Measurements from ENCODE around the gene COL28A1. TPM values are rescaled to one million over a fixed set of nuclear protein-coding genes. Genes with fewer than 3 reads are reported as not detected.

Gene COL28A1
- total RNA-seq, 2 donors from 2014 or later: 1.2 to 3.5 TPM

- Histone ChIP-seq H3K27me3 (no peaks in the 10 kb centered on the region), H3K9me3 (no peaks in the 10 kb centered on the region), H3K4me1 (no peaks in the 10 kb centered on the region), H3K9ac (ENCODE audit: low read depth in 2 of 2, low read length in 2 of 2) (no peak overlapping the region), H3K27ac (peak overlapping the region; percentile 37), H3K36me3 (no peaks in the 10 kb centered on the region), H3K4me3 (no peak overlapping the region)
- no peak for DNase-seq
- intact Hi-C loops (cut with DNase I): no loop called here
- TF ChIP-seq CTCF (IDR thresholded peaks at IDR 0.05): no peak
These were observed 33.4 kb upstream of the COL28A1 start for GRCh38 chr7:7569081-7569527.

- no peak for DNase-seq
- H3K27ac ChIP-seq: no peak overlapping the region
- intact Hi-C loops (cut with DNase I): no loop called here
- no peaks in the 10 kb centered on the region for H3K4me1 ChIP-seq
- no peak overlapping the region for H3K4me3 ChIP-seq
- no peaks in the 10 kb centered on the region for H3K36me3 ChIP-seq
- no peak for TF ChIP-seq CTCF (IDR thresholded peaks at IDR 0.05)
- no peaks in the 10 kb centered on the region for H3K27me3 ChIP-seq
- no peak overlapping the region for H3K9ac ChIP-seq (ENCODE audit: low read depth in 2 of 2, low read length in 2 of 2)
- H3K9me3 ChIP-seq: no peaks in the 10 kb centered on the region
These were observed 32.9 kb upstream of the COL28A1 start for GRCh38 chr7:7568553-7568952.

GRCh38 chr7:7567898-7568531, 32.3 kb upstream of the COL28A1 start:
- Histone ChIP-seq H3K9ac (ENCODE audit: low read depth in 2 of 2, low read length in 2 of 2) (peak overlapping the region in 1 of 2 donors; percentile 88), H3K4me1 (no peaks in the 10 kb centered on the region), H3K36me3 (no peaks in the 10 kb centered on the region), H3K27ac (no peak overlapping the region), H3K27me3 (no peaks in the 10 kb centered on the region), H3K4me3 (peak overlapping the region; percentile 67), H3K9me3 (no peaks in the 10 kb centered on the region)
- TF ChIP-seq CTCF (IDR thresholded peaks at IDR 0.05): no peak
- intact Hi-C loops (cut with DNase I): no loop called here
- DNase-seq: no peak

- Histone ChIP-seq H3K27ac (peak within 1 kb of the TSS; percentile 94), H3K27me3 (no peaks in the 10 kb centered on the region), H3K36me3 (no peaks in the 10 kb centered on the region), H3K9me3 (no peaks in the 10 kb centered on the region), H3K4me3 (peak within 1 kb of the TSS; percentile 67), H3K9ac (ENCODE audit: low read depth in 2 of 2, low read length in 2 of 2) (peak within 1 kb of the TSS; percentile 88 to 96), H3K4me1 (no peaks in the 10 kb centered on the region)
- intact Hi-C loops (cut with DNase I): no loop called here
- TF ChIP-seq CTCF (IDR thresholded peaks at IDR 0.05): no peak
- DNase-seq: peak; percentile 91
These were observed 31.3 kb upstream of the COL28A1 start, which contains the start of gene MIOS for GRCh38 chr7:7566651-7567611. MIOS (plus strand) TSS chr7:7566884; CDS start chr7:7572476, 5,592 bp downstream.

GRCh38 chr7:7565746-7566650, 30.3 kb upstream of the COL28A1 start:
- Histone ChIP-seq H3K9ac (ENCODE audit: low read depth in 2 of 2, low read length in 2 of 2) (peak overlapping the region in 1 of 2 donors; percentile 88), H3K4me1 (no peaks in the 10 kb centered on the region), H3K27me3 (no peaks in the 10 kb centered on the region), H3K9me3 (no peaks in the 10 kb centered on the region), H3K27ac (peak overlapping the region; percentile 94), H3K4me3 (peak overlapping the region; percentile 67), H3K36me3 (no peaks in the 10 kb centered on the region)
- intact Hi-C loops (cut with DNase I): no loop called here
- peak; percentile 51 for DNase-seq
- TF ChIP-seq CTCF (IDR thresholded peaks at IDR 0.05): no peak

Data from colonic mucosa (tissue), 4 donors.